GM18502 (cell line): ENCODE data around the gene CATSPERZ.
A peak's percentile ranks its signal among the peaks of the same experiment; 100 is the strongest.

Source experiments
- ATAC-seq: cut with Tn5 transposase; IDR thresholded peaks from one replicate; pipeline ENCODE4 v1.9.1; 2021; ENCODE audit warnings: mild to moderate bottlenecking; ENCODE audit not compliant: unreplicated experiment, poor library complexity

Gene CATSPERZ

DNA sequence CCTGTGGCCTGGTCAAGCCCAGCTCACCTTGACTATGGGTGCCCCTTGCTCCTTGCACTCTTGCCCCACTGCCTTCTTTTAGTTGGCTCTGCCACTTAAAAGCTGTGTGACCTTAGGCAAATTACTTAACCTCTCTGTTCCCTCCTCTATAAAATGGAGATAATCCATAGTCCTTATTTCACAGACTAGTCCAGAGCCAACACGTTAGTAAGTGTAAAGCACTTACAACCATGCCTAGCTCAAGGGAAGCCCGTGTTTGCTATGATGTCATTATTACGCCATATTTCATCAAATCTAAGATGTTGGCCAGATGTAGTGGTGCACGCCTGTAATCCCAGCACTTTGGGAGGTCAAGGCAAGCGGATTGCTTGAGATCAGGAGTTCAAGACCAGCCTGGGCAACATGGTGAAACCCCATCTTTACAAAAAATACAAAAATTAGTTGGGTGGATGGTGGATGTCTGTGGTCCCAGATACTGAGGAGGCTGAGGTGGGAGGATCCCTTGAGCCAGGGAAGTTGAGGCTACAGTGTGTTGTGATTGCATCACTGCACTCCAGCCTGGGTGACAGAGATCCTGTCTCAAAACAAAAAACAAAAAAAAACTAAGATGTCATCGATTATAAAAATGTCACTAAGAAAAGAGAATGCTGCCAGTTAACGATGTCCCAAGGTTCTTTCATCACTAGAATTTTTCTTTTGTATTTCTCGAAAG, 37.5 kb downstream of the CATSPERZ start:
- ATAC-seq = no peak

DNA sequence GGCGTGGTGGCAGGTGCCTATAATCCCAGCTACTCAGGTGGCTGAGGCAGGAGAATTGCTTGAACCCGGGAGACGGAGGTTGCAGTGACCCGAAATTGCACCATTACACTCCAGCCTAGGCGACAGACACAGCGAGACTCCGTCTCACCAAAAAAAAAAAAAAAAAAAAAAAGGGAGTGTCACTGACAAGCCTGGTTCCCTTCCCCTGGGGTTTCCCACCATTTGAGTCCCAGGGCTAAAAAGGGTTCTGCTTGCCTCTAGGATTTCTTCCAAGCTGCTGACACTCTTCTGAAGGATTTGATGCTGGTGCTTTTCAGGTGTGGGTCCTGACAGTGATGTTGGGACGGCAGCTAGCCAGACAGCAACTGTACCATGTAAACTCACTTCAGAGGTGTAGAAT, 38.6 kb downstream of the CATSPERZ start:
- no peak for ATAC-seq

DNA sequence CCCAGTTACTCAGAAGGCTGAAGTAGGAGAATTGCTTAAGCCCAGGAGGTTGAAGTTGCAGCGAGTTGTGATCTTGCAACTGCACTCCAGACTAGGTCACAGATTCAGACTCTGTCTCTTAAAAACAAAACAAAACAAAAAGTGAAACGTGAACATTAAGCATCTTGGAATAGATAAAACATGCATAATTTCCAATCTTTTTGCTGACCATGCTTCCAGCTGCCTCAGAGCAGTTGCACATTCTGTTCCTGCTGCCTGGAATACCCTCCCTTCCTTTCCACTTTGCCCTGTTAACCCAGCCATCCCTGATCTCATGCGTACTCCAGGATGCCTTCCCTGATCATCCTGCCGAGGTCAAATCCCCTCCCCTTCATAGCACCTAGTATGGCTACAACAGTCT, 39.1 kb downstream of the CATSPERZ start:
- no peak for ATAC-seq

DNA sequence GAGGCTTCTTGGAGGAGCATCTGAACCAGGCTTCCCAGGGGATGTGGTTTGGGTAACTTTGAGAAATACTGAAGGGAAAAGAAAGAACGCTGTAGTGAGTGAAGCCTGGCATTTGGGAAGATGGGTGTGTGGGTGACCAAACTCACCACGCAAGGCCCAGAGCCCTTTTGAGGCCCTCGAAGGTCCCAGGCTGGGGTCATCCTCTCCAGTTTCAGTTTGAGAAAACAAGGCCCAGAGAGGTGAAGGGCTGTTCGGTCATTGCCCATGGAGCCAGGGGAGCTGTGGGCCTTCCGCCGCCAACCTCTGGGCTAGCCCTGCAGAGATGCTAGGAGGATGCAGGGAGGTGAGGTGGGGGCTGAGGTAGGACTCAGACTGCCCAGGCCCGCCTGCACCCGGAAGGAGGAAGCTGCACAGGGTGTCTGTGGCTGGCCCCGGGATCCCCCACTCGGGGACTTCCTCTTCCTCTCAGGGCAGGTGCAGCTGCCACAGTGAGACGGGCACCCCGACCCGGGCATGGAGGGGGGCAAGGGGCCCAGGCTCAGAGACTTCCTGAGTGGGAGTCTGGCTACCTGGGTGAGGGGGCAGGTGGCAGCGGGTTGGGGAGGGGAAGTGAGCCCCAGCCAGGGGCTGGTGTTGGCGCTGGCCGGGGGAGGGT, 39.7 kb downstream of the CATSPERZ start, which contains the start of gene CCDC88B:
Gene CCDC88B, plus strand, starts transcription at position 451 of the 655 bp plus-strand sequence. Its CDS starts 63 bp downstream, at position 514.
- ATAC-seq = peak; percentile 47

DNA sequence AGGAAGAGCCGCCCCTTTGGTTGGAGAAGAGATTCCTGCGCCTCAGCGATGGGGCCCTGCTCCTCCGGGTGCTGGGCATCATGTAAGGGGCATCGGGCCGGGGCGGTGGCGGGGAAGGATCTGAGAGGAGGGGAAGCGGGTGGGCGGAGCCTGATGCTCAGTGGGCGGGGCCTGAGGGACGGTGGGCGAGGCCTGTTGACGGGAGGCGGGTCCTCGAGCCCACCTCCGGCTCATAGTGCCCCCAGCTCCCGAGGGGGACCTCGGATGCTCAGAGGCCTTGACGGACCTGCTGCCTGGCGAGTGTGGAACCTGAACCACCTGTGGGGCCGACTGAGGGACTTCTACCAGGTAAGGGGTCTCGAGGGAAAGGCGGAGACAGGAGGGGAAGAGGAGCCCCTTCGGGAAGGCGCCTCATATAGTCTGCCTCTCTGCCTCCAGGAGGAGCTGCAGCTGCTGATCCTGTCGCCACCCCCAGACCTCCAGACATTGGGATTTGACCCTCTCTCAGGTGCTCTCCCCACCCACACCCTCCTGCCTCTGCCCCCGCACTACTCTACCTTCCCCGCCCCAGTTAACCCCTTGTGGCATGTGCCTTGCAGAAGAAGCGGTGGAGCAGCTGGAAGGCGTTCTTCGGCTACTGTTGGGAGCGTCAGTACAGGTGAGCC, 40.6 kb downstream of the CATSPERZ start:
- no peak for ATAC-seq

DNA sequence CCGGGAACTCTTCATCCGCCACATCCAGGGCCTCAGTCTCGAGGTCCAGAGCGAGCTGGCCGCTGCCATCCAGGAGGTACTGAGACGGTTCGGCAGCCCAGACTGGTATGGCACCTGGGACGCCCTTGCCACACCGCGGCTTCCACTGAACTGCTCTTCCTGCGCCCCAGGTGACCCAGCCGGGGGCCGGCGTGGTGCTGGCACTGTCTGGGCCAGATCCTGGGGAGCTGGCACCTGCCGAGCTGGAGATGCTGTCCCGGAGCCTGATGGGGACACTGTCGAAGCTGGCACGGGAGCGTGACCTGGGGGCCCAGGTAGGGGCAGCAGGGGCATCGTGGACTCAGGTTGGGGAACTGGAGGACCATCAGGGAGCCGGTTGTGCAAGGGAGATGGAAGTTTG, 41.3 kb downstream of the CATSPERZ start:
- no peak for ATAC-seq

DNA sequence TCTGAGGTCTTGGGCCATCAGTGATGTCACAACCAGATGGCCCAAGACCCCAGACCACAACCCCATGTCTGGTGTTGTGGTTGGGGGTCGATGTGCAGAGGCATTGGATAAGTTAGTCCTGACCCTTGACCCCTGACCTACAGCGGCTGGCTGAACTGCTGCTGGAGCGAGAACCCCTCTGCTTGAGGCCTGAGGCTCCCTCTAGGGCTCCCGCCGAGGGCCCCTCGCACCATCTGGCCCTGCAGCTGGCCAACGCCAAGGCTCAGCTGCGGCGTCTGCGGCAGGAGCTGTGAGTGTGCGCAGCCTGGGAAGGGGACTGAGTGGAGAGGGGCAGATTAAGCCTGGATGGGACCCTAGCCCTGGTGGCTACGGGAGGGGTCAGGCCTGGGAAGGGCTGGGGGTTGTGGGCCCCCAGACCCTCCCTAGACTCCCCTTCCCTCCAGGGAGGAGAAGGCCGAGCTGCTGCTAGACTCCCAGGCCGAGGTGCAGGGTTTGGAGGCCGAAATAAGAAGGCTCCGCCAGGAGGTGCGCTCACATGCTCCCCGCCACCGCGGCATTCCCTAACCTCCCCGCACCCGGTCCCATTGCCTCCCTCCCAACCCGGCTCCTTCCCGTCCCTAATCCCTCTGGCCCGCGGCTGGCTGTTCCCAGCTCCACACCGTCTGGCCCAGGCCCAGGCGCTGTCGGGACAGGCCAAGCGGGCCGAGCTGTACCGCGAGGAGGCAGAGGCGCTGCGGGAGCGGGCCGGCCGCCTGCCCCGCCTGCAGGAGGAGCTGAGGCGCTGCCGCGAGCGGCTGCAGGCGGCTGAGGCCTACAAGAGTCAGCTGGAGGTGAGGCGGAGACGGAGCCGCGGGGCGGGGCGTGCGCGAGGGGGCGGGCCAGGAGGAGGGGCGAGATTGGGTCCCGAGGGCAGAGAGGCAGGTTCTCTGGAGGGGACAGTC, 42.0 kb downstream of the CATSPERZ start:
- peak; percentile 58 for ATAC-seq

DNA sequence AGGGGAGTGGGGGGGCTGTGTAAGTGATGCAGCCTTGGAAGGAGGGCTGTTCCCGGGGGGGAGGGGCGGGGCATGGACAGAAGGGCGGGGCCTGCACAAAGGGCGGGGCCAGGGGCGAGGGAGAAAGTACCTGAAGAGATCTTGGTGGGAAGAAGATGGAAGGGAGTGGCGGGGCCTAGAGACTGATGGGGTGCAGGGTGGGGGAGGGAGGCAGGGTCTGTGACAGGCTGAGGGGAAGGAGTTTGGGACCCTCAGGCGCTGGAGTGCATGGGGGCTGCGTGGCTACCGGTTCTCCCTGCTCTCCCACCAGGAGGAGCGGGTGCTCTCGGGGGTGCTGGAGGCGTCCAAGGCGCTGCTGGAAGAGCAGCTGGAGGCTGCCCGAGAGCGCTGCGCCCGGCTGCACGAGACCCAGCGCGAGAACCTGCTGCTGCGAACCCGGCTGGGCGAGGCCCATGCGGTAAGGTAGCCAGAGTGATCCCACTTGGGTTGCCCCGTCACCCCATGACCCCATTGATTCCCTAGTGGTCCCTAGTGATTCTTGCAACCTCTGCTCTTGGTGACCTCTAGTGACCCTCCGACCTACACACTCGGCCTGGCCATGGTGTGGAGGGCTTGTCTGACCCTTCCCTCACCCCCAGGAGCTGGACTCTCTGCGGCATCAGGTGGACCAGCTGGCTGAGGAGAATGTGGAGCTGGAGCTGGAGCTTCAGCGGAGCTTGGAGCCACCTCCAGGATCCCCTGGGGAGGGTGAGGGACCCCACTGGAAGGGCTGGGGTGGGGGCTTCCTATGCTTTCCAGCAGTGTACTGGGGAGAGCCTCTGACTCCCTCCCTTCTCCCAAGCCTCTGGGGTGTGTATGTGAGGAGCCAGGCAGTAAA, 42.9 kb downstream of the CATSPERZ start:
- no peak for ATAC-seq

DNA sequence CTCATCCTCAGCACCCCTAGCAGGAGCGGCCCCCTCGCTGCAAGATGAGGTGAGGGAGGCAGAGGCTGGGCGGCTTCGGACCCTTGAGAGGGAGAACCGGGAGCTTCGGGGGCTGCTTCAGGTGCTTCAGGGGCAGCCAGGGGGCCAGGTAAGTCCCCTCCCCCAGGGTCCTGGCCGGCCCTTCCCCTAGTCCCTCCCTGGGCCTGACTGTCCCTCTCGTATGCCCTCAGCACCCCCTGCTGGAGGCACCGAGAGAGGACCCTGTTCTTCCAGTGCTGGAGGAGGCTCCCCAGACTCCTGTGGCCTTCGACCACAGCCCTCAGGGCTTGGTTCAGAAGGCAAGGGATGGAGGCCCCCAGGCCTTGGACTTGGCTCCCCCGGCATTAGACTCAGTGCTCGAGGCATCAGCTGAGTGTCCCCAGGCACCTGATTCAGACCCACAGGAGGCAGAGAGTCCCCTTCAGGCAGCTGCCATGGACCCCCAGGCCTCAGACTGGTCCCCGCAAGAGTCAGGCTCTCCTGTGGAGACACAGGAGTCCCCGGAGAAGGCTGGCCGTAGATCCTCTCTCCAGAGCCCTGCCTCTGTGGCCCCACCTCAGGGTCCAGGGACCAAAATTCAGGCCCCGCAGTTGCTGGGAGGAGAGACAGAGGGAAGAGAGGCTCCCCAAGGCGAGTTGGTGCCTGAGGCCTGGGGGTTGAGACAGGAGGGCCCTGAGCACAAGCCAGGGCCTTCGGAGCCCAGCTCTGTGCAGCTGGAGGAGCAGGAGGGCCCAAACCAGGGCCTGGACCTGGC, 43.8 kb downstream of the CATSPERZ start:
- no peak for ATAC-seq

DNA sequence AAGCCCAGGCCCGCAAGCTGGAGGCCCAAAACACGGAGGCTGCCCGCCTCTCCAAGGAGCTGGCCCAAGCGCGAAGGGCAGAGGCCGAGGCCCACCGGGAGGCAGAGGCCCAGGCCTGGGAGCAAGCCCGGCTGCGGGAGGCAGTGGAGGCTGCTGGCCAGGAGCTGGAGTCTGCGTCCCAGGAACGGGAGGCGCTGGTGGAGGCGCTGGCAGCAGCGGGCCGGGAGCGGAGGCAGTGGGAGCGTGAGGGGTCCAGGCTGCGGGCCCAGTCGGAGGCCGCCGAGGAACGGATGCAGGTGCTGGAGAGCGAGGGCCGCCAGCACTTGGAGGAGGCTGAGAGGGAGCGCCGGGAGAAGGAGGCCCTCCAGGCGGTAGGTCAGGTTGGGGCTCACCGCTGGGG, 44.6 kb downstream of the CATSPERZ start:
- no peak for ATAC-seq

DNA sequence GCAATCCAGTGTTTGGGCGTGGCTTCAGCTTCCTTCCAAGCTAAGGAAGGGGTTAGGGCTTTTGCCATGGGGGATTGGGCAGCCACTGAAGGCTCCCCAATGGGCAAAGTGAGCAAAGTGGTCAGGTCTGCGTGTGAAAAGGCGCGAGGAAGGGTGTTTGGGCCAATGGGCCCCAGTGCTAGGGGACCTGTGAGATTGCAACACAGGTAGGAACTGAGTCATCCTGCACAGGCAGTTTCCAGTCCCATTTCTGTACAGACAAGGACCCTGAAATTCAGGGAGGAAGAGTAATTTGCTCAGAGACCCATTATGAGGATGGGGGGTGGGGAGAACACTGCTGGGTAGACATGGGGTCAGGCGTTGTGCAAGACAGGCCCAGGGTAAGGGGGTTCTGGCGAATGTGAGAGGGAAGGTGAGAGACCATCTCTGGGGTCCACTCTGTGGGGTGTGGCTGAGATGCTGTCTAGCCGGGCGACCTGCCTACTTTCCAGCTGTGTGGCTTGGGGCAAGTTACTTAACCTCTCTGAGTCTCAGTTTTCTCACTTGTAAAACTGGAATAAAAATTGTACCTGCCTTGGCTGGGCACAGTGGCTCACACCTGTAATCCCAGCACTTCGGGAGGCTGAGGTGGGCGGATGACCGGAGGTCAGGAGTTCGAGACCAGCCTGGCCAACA, 47.2 kb downstream of the CATSPERZ start:
- no peak for ATAC-seq

DNA sequence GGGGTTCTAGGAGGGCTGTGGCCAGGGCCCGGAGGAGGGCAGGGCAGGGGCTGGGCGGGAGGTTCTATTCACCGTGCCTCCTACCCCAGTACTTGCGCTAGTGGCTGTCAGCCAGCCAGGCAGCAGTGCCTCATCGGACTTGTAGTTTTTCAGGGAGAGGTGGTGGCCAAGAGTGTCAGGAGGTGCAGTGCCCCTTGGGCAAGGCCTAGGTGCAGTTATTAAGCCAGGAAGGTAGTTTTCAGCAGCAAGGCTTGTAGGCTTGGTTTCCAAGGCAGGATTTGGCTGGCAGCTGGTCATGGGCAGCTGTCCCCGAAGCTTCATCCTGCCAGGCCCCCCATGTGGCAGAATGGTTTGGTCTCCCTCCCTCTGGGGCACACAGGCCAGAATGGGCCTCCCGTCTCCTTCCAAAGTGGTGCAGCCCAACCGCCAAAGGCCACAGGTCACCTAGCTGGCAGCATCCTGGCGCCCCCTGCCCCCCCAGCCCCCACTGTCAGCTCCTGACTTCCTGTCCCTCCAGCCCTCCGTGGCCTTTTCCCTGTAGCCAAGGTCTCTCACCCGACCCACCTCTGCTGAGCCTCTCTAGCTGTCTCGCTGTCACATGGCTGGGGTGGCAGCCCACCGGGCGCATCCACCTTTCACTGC, 48.3 kb downstream of the CATSPERZ start:
- no peak for ATAC-seq

DNA sequence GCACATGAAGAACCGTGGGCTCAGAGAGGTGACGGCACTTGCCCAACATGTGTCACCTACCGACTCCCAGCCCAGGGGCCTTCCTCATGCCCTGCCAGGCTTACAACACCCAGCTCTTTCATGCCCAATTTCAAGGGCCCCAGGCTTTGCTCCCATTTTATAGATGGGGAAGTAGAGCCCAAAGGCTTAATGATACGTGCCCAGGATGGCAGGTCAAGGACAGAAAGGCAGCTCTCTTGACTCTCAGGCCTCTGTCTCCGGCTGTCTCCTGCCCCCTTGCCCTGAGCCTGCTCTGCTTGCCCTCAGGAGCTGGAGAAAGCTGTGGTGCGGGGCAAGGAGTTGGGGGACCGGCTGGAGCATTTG, 48.8 kb downstream of the CATSPERZ start:
- ATAC-seq = no peak

DNA sequence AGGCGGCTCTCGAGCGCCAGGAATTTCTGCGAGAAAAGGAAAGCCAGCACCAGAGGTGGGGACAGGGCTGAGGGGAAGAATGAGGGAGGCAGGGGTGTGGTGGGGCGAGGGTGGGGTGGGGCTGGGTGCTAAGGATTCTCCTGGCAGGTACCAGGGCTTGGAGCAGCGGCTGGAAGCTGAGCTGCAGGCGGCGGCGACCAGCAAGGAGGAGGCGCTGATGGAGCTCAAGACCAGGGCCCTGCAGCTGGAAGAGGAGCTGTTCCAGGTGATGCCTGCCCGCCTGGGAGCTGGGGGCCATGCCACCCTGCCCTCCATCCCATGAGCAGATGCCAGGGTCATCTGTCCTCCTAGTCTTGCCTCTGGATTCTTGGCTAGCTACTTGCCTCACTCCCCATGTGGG, 49.2 kb downstream of the CATSPERZ start:
- ATAC-seq = no peak

DNA sequence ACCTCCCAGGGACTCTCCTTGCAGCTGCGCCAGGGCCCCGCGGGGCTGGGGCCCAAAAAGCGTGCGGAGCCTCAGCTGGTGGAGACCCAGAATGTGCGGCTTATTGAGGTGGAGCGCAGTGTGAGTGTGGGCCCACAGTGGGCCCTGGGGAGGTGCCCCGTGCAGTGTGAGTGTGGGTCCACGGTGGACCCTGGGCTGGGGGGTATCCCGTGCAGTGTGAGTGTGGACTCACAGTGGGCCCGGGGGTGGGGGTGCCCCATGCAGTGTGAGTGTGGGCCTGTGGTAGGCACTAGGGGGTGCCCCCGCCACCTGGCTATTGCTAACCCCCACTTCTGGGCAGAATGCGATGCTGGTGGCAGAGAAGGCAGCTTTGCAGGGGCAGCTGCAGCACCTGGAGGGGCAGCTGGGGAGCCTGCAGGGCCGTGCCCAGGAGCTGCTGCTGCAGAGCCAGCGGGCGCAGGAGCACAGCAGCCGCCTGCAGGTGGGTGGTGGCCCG, 51.0 kb downstream of the CATSPERZ start:
- ATAC-seq = no peak

DNA sequence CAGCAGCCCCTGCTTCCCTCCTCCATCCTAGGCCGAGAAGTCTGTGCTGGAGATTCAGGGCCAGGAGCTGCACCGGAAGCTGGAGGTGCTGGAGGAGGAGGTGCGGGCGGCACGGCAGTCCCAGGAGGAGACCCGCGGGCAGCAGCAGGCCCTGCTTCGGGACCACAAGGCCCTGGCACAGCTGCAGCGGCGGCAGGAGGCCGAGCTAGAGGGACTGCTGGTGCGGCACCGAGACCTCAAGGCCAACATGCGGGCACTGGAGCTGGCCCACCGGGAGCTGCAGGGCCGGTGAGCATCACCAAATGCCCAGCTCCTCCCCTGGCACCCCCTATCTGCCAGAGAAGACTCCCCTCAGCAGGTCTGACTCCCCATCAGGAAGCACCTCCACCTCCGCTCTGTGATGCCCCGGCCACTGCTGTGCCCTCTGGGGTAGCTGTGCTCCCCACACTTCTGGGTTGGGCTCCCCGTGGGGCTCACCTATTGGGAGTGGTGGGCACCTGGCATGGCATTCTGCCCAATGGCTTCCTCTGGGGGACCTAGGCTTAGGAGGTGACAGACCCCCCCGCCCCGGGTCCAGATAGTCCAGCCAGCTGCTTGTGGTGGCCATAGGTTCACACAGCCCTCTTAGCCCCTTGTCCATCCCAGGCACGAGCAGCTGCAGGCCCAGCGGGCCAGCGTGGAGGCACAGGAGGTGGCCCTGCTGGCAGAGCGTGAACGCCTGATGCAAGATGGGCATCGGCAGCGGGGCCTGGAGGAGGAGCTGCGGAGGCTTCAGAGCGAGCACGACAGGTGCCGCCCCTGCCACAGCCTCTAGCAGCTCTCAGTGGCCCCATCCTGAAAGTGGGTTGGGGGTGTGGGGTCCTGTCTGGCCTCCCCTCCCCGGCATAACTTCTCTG, 52.2 kb downstream of the CATSPERZ start:
- no peak for ATAC-seq
